ENCODE measurements around the gene SRCAP.

Gene SRCAP

GRCh38 chr16:30760001-30760559, 61.1 kb downstream of the SRCAP start:
- no peak for DNase-seq

- no peak for DNase-seq
Measured at GRCh38 chr16:30760577-30761426, 61.8 kb downstream of the SRCAP start.

- peak; percentile 33 for DNase-seq
Measured at GRCh38 chr16:30761427-30761927, 62.5 kb downstream of the SRCAP start.

- peak; percentile 80 for DNase-seq
Measured at GRCh38 chr16:30761928-30762902, 63.2 kb downstream of the SRCAP start, which contains the start of the genes CFAP119 and RNF40. Gene CFAP119 (minus strand): TSS chr16:30762062. CDS start chr16:30761748, 314 bp downstream. Gene RNF40 (plus strand): TSS chr16:30762322. CDS start chr16:30762546, 224 bp downstream.

GRCh38 chr16:30762991-30763725, 64.2 kb downstream of the SRCAP start:
- DNase-seq: no peak

GRCh38 chr16:30764086-30764485, 65.1 kb downstream of the SRCAP start:
- DNase-seq: no peak

GRCh38 chr16:30764816-30765465, 66.0 kb downstream of the SRCAP start:
- DNase-seq: no peak

- DNase-seq: no peak
Measured at GRCh38 chr16:30766206-30766932, 67.4 kb downstream of the SRCAP start.

GRCh38 chr16:30766933-30767284, 67.9 kb downstream of the SRCAP start:
- DNase-seq: no peak

- no peak for DNase-seq
Measured at GRCh38 chr16:30767767-30768465, 68.9 kb downstream of the SRCAP start.

GRCh38 chr16:30768583-30769181, 69.7 kb downstream of the SRCAP start:
- no peak for DNase-seq

GRCh38 chr16:30769379-30770089, 70.6 kb downstream of the SRCAP start:
- DNase-seq: no peak

GRCh38 chr16:30771726-30772125, 72.8 kb downstream of the SRCAP start:
- no peak for DNase-seq

- DNase-seq: no peak
Measured at GRCh38 chr16:30773826-30774225, 74.9 kb downstream of the SRCAP start.

- no peak for DNase-seq
Measured at GRCh38 chr16:30774367-30775130, 75.6 kb downstream of the SRCAP start.

GRCh38 chr16:30775131-30775391, 76.1 kb downstream of the SRCAP start:
- DNase-seq: no peak

GRCh38 chr16:30775392-30776188, 76.6 kb downstream of the SRCAP start:
- peak; percentile 60 for DNase-seq

Data from stimulated activated CD4-positive, alpha-beta T cell treated with anti-CD3 and anti-CD28 coated beads, Interleukin-12 subunit alpha, Interleukin-12 subunit beta, amount 100 ng/mL, for 4 hours (primary cell).